HepG2 (cell line): ENCODE data around the gene MADD. TPM values are rescaled to one million over a fixed set of nuclear protein-coding genes. Genes with fewer than 3 reads are reported as not detected.

Source experiments
- ATAC-seq: fragments of 200-7000 bp; cut with Tn5 transposase; 3 replicates; pipeline ENCODE4 v1.9.1; 2020; ENCODE audit warnings: mild to moderate bottlenecking, moderate library complexity
- BruUV-seq: library from RNA; stranded (reverse); fragments of 400-500 nt; replicated peaks from 2 replicates; lab custom pipeline; 2021; lab: Mats Ljungman, UMichigan
- CTCF ChIA-PET: fragments of 300-600 bp; formaldehyde crosslinking; extraction: SDS; loops from one replicate; lab custom pipeline; 2021; ENCODE audit warnings: low total read pairs, inconsistent platforms, low intra/inter-chr PET ratio; lab: Yijun Ruan, JAX
- POLR2A ChIA-PET: fragments of 350-600 bp; sonication (Branson Sonifier 250); formaldehyde crosslinking; loops from one replicate; lab custom pipeline; 2020; ENCODE audit warnings: antibody characterized with exemption, inconsistent platforms; lab: Yijun Ruan, JAX
- DNase-seq: peaks from one replicate; pipeline ENCODE4 v3.0.0-alpha.2; 2015; ENCODE audit warnings: low spot score
- FAIRE-seq: peaks from 3 replicates; lab custom pipeline; 2011; peaks lifted over from hg19 to GRCh38; lab: Jason Lieb, UNC
- H2AFZ ChIP-seq: one replicate; pipeline ENCODE4 v1.6.1; 2011; ENCODE audit warnings: low read length, inconsistent platforms
- H3K27ac ChIP-seq: fragments of 300-600 bp; 3 replicates; pipeline ENCODE4 v1.8.0; 2011; ENCODE audit warnings: mixed run types, mild to moderate bottlenecking, mixed read lengths, low read length, inconsistent platforms; ENCODE audit not compliant: insufficient read depth; ENCODE audit errors: extremely low read length
- H3K27me3 ChIP-seq, 2 experiments: fragments of 200-600 bp in 1 of 2; 2 replicates in 1 of 2; 3 replicates in 1 of 2; pipeline versions ENCODE4 v1.6.0 to v1.8.0; 2011; ENCODE audit warnings: low read length in 2 of 2, mild to moderate bottlenecking in 2 of 2, moderate library complexity in 2 of 2, inconsistent platforms in 1 of 2; ENCODE audit not compliant: insufficient read depth in 2 of 2, control insufficient read depth in 1 of 2
- H3K36me3 ChIP-seq, 2 experiments: fragments of 200-600 bp in 1 of 2; replicated peaks in 1 of 2; 2 replicates in 1 of 2; 3 replicates in 1 of 2; pipeline versions ENCODE4 v1.5.1 to v1.8.0; 2011; ENCODE audit warnings: low read length in 2 of 2, inconsistent platforms in 1 of 2; ENCODE audit not compliant: insufficient read depth in 2 of 2, control insufficient read depth in 1 of 2
- H3K4me1 ChIP-seq: 2 replicates; pipeline ENCODE4 v1.5.1; 2012; ENCODE audit warnings: low read length, inconsistent platforms; ENCODE audit not compliant: insufficient read depth
- H3K4me2 ChIP-seq: 2 replicates; pipeline ENCODE4 v1.6.0; 2011; ENCODE audit warnings: low read depth, low read length, inconsistent platforms
- H3K4me3 ChIP-seq, 3 experiments: fragments of 200-600 bp in 1 of 3; sonication (generic), shearing (Covaris generic) in 1 of 3; replicated peaks in 1 of 3; 2 replicates each; pipeline ENCODE4 v1.5.1; 2011 to 2016; ENCODE audit warnings: low read length in 3 of 3, inconsistent platforms in 2 of 3, low read depth in 2 of 3, mild to moderate bottlenecking in 2 of 3, control low read depth in 1 of 3, mixed read lengths in 1 of 3; ENCODE audit not compliant: insufficient read depth in 1 of 3
- H3K79me2 ChIP-seq: one replicate; pipeline ENCODE4 v1.6.1; 2011; ENCODE audit warnings: low read length, inconsistent platforms; ENCODE audit not compliant: insufficient read depth
- H3K9ac ChIP-seq: 2 replicates; pipeline ENCODE4 v1.6.0; 2011; ENCODE audit warnings: mild to moderate bottlenecking, low read depth, low read length, inconsistent platforms; ENCODE audit not compliant: insufficient read depth
- H3K9me3 ChIP-seq: 2 replicates; pipeline ENCODE4 v1.5.1; 2012; ENCODE audit warnings: mild to moderate bottlenecking, low read length
- H4K20me1 ChIP-seq: 2 replicates; pipeline ENCODE4 v1.6.0; 2011; ENCODE audit warnings: inconsistent platforms, mild to moderate bottlenecking, low read length, moderate library complexity; ENCODE audit not compliant: insufficient read depth
- ATAD3A ChIP-seq: sonication (generic); formaldehyde crosslinking; IDR thresholded peaks from 2 replicates; pipeline ENCODE4 v1.4.0; 2020; ENCODE audit warnings: missing genetic modification reagents
- CEBPG ChIP-seq: IDR thresholded peaks from 2 replicates; pipeline ENCODE4 v1.6.1; 2016
- EED ChIP-seq: sonication (generic); formaldehyde crosslinking; IDR thresholded peaks from 2 replicates; pipeline ENCODE4 v1.5.0; 2020; ENCODE audit warnings: mild to moderate bottlenecking, missing genetic modification reagents
- ELF1 ChIP-seq: sonication (generic); formaldehyde crosslinking; IDR thresholded peaks from 2 replicates; pipeline ENCODE4 v1.4.0; 2020; ENCODE audit warnings: missing genetic modification reagents
- FOXC1 ChIP-seq: sonication (generic); formaldehyde crosslinking; IDR thresholded peaks from 2 replicates; pipeline ENCODE4 v1.8.0; 2022; ENCODE audit warnings: mild to moderate bottlenecking, missing genetic modification reagents, borderline replicate concordance
- POLR2AphosphoS2 ChIP-seq: IDR thresholded peaks from 2 replicates; pipeline ENCODE4 v1.6.1; 2011; ENCODE audit warnings: low read depth, low read length, improper control_type of control experiment
- SOX6 ChIP-seq, 2 experiments: fragments of 450-650 bp in 1 of 2; sonication (generic) in 1 of 2; formaldehyde crosslinking in 1 of 2; IDR thresholded peaks; 2 replicates each; pipeline versions ENCODE4 v1.4.0 to v1.6.1; 2017 to 2020; ENCODE audit warnings: antibody characterized with exemption in 1 of 2, mild to moderate bottlenecking in 1 of 2, missing genetic modification reagents in 1 of 2
- STAT5B ChIP-seq: sonication (generic); formaldehyde crosslinking; IDR thresholded peaks from 2 replicates; pipeline ENCODE4 v1.4.0; 2020; ENCODE audit warnings: missing genetic modification reagents
- TEAD3 ChIP-seq: optimal IDR thresholded peaks from 2 replicates; pipeline ENCODE3; 2016; ENCODE audit warnings: borderline replicate concordance
- ZNF552 ChIP-seq: sonication (generic); formaldehyde crosslinking; IDR thresholded peaks from 2 replicates; pipeline ENCODE4 v1.9.0; 2022; ENCODE audit warnings: missing genetic modification reagents, mild to moderate bottlenecking, borderline replicate concordance
- WGBS: methylation state at CpG from one replicate; pipeline ENCODE4 v1.1.6; 2017; ENCODE audit warnings: low lambda C conversion rate; 5-methylcytosine and 5-hydroxymethylcytosine counted together
- in situ Hi-C: cut with HindIII; loops from 2 replicates; pipeline ENCODE4 v1.10.0; 2017; ENCODE audit warnings: low pct_unique_long_range_greater_than_20kb; ENCODE audit not compliant: extremely low pct_ligation_motif_present
- intact Hi-C: fragments of 100-400 bp; cut with micrococcal nuclease; formaldehyde crosslinking; loops from one replicate; pipeline ENCODE4 v1.10.0; 2022; ENCODE audit not compliant: unreplicated experiment
- polyA plus RNA-seq, 8 experiments: library from polyadenylated mRNA; depleted of rRNA in 3 of 8; stranded (reverse) in 7 of 8; unstranded in 1 of 8; fragments of >200 nt; fragmentation: Illumina TruSeq in 4 of 8; extraction: Trizol in 4 of 8; gene quantifications; 2 replicates each; pipeline versions ENCODE4 v1.2.1 to v1.2.3, GENCODE V29; 2011 to 2016; ENCODE audit warnings: low read depth in 4 of 8, missing spikeins in 1 of 8, mixed read lengths in 1 of 8; ENCODE audit not compliant: insufficient read depth in 1 of 8
- total RNA-seq, 5 experiments: library from RNA; depleted of rRNA; stranded (reverse); fragments of >200 nt; fragmentation: Illumina TruSeq; extraction: Trizol; gene quantifications; 2 replicates each; pipeline ENCODE4 v1.2.3, GENCODE V29; 2016; ENCODE audit warnings: low read depth in 1 of 5
- TF ChIP-seq, protein P1 (sequence below): sonication (generic); formaldehyde crosslinking; IDR thresholded peaks from 2 replicates; pipeline ENCODE4 v1.8.1; 2022; ENCODE audit warnings: mild to moderate bottlenecking, missing genetic modification reagents
- TF ChIP-seq, protein P2 (sequence below): IDR thresholded peaks from 2 replicates; pipeline ENCODE4 v1.6.1; 2016; ENCODE audit warnings: low read depth, control low read depth
- TF ChIP-seq, protein P3 (sequence below): sonication (generic); formaldehyde crosslinking; IDR thresholded peaks from 2 replicates; pipeline ENCODE4 v1.4.0; 2020; ENCODE audit warnings: missing genetic modification reagents, mild to moderate bottlenecking, borderline replicate concordance
- TF ChIP-seq, protein P4 (sequence below): sonication (generic); formaldehyde crosslinking; IDR thresholded peaks from 2 replicates; pipeline ENCODE4 v1.4.0; 2020; ENCODE audit warnings: missing genetic modification reagents

MADD gene
- total and polyA plus RNA-seq, 2 of the 13 experiments (the other 11 are each of a cell fraction or from before 2014, with no cell fraction given), result 18.0 to 29.2 TPM

DNA sequence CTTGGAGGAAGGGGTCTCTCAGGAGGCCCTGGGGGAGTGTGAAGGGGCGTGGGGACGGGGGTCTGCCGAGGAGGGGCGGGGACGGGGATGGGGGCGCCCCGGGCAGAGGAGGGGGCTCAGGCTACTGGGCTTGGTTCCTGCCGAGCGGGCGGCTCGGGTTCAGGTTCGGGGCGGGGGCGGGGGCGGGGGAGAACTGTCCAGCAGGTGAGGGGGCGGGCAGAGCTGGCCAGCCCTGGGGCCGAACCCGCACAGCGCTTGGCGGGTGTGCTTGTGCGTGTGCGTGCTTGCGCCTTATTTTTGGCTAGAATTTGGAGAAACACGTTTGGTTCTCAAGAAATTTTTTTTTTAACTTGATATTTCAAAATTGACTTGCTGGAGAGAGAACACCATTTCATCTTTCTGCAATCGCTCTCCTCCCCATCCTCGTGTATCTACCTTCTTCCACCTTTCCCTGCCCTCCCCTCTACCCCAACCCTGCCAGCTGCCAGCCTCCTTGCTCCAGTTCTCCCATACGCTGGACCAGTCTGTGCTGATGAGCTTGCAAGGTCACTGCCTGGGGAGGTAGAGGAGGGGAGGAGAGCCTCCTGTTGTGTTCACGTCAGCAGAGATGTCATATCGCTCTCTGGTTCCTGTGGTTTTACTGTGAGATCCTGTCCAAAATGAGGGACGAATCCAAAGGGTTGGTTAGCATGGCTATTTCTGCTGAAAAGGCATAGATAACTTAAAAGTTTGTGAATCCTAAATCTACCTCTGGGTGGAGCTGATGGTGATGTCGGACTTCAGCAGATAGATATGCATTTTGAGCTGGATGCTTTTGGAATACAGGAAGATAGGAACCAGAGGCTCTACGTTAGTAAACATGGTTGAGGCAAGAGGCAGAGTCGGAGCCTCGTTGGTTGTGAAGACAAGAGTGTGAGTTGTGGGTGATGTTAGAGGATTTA lies 668 bp downstream of the MADD start:
- peak overlapping the region; percentile 88 for H3K27ac ChIP-seq
- no peaks in the 10 kb centered on the region for H3K27me3 ChIP-seq
- in situ Hi-C loops (no loop called here), intact Hi-C loops (no loop called here)
- H4K20me1 ChIP-seq, result peaks cover 23% of the 10 kb centered on the region; the same call in 1 of the 2 replicates
- FAIRE-seq (peak; percentile 46), ATAC-seq (peak; percentile 17), DNase-seq (peak; percentile 49)
- ChIA-PET POLR2A (interaction anchor here (1.0 to 2.4 kb wide), 9 partner anchors 10 to 354 kb away, joined by 3 to 12 read pairs (median 5); partner anchors contain the start of genes ACP2 and NR1H3), CTCF (no interaction called here)
- peaks cover 43% of the 10 kb centered on the region for H3K4me1 ChIP-seq
- no TSS peak for BruUV-seq
- H2AFZ ChIP-seq, result no peak overlapping the region
- H3K79me2 ChIP-seq, result peaks cover 40% of the 10 kb centered on the region
- peak overlapping the region; percentile 95 for H3K4me2 ChIP-seq
- WGBS, result 2% methylated on average over 20 of the region's 34 CpGs
- peaks cover 6 to 19% of the 10 kb centered on the region in 2 experiments for H3K36me3 ChIP-seq
- H3K4me3 ChIP-seq, result peak overlapping the region; percentile 70 to 92 (median 82)
- H3K9ac ChIP-seq, result peak overlapping the region; percentile 76
- no peaks in the 10 kb centered on the region for H3K9me3 ChIP-seq
- TF ChIP-seq EED (CRISPR knock-in tag) (no peak), FOXC1 (no peak), CEBPG (CRISPR knock-in tag) (no peak), TEAD3 (CRISPR knock-in tag) (peak; percentile 24), ELF1 (0 out of 2 replicates have a peak, but pooled peaks have one; percentile 13), POLR2AphosphoS2 (no peak), SOX6 (IDR thresholded peaks at IDR 0.05) (no peak), SOX6 (CRISPR knock-in tag; IDR thresholded peaks at IDR 0.05) (no peak), ATAD3A (no peak), ZNF552 (no peak), STAT5B (CRISPR knock-in tag) (no peak)
- TF ChIP-seq, protein P1, sequence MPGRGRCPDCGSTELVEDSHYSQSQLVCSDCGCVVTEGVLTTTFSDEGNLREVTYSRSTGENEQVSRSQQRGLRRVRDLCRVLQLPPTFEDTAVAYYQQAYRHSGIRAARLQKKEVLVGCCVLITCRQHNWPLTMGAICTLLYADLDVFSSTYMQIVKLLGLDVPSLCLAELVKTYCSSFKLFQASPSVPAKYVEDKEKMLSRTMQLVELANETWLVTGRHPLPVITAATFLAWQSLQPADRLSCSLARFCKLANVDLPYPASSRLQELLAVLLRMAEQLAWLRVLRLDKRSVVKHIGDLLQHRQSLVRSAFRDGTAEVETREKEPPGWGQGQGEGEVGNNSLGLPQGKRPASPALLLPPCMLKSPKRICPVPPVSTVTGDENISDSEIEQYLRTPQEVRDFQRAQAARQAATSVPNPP (CRISPR knock-in tag), result no peak
- TF ChIP-seq, protein P2, sequence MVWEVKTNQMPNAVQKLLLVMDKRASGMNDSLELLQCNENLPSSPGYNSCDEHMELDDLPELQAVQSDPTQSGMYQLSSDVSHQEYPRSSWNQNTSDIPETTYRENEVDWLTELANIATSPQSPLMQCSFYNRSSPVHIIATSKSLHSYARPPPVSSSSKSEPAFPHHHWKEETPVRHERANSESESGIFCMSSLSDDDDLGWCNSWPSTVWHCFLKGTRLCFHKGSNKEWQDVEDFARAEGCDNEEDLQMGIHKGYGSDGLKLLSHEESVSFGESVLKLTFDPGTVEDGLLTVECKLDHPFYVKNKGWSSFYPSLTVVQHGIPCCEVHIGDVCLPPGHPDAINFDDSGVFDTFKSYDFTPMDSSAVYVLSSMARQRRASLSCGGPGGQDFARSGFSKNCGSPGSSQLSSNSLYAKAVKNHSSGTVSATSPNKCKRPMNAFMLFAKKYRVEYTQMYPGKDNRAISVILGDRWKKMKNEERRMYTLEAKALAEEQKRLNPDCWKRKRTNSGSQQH (CRISPR knock-in tag), result no peak
- TF ChIP-seq, protein P3, sequence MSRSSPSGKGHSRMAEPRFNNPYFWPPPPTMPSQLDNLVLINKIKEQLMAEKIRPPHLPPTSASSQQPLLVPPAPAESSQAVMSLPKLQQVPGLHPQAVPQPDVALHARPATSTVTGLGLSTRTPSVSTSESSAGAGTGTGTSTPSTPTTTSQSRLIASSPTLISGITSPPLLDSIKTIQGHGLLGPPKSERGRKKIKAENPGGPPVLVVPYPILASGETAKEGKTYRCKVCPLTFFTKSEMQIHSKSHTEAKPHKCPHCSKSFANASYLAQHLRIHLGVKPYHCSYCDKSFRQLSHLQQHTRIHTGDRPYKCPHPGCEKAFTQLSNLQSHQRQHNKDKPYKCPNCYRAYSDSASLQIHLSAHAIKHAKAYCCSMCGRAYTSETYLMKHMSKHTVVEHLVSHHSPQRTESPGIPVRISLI, result no peak
- TF ChIP-seq, protein P4, sequence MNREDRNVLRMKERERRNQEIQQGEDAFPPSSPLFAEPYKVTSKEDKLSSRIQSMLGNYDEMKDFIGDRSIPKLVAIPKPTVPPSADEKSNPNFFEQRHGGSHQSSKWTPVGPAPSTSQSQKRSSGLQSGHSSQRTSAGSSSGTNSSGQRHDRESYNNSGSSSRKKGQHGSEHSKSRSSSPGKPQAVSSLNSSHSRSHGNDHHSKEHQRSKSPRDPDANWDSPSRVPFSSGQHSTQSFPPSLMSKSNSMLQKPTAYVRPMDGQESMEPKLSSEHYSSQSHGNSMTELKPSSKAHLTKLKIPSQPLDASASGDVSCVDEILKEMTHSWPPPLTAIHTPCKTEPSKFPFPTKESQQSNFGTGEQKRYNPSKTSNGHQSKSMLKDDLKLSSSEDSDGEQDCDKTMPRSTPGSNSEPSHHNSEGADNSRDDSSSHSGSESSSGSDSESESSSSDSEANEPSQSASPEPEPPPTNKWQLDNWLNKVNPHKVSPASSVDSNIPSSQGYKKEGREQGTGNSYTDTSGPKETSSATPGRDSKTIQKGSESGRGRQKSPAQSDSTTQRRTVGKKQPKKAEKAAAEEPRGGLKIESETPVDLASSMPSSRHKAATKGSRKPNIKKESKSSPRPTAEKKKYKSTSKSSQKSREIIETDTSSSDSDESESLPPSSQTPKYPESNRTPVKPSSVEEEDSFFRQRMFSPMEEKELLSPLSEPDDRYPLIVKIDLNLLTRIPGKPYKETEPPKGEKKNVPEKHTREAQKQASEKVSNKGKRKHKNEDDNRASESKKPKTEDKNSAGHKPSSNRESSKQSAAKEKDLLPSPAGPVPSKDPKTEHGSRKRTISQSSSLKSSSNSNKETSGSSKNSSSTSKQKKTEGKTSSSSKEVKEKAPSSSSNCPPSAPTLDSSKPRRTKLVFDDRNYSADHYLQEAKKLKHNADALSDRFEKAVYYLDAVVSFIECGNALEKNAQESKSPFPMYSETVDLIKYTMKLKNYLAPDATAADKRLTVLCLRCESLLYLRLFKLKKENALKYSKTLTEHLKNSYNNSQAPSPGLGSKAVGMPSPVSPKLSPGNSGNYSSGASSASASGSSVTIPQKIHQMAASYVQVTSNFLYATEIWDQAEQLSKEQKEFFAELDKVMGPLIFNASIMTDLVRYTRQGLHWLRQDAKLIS (CRISPR knock-in tag), result no peak
